Neutrophil (primary cell): ENCODE data around the gene SHC2.

Experiments
- H3K27ac ChIP-seq: fragments of 200-600 bp; sonication (generic); 2 replicates; pipeline ENCODE4 v1.5.1; 2016; ENCODE audit warnings: mild to moderate bottlenecking, moderate library complexity
- H3K27me3 ChIP-seq: fragments of 200-600 bp; sonication (generic); 2 replicates; pipeline ENCODE4 v1.6.0; 2016; ENCODE audit warnings: mild to moderate bottlenecking
- H3K36me3 ChIP-seq: fragments of 200-600 bp; sonication (generic); 2 replicates; pipeline ENCODE4 v1.5.1; 2017
- H3K4me1 ChIP-seq, 2 experiments: fragments of 200-600 bp in 1 of 2; sonication (generic) in 1 of 2; 1 replicate in 1 of 2; 2 replicates in 1 of 2; pipeline versions ENCODE4 v1.5.1 to v1.6.1; 2013 to 2016; ENCODE audit warnings: low read depth in 1 of 2, low read length in 1 of 2, mild to moderate bottlenecking in 1 of 2, moderate library complexity in 1 of 2; ENCODE audit not compliant: control insufficient read depth in 1 of 2, insufficient read depth in 1 of 2
- H3K4me3 ChIP-seq, 2 experiments: fragments of 200-600 bp in 1 of 2; sonication (generic) in 1 of 2; 1 replicate in 1 of 2; 2 replicates in 1 of 2; pipeline ENCODE4 v1.5.1; 2013 to 2016; ENCODE audit warnings: low read depth in 1 of 2, low read length in 1 of 2, mild to moderate bottlenecking in 1 of 2, moderate library complexity in 1 of 2
- H3K9me3 ChIP-seq: fragments of 200-600 bp; sonication (generic); 2 replicates; pipeline ENCODE4 v1.5.1; 2016
- CTCF ChIP-seq: fragments of 200-600 bp; sonication (generic); IDR thresholded peaks from 2 replicates; pipeline ENCODE4 v1.5.1; 2016; ENCODE audit warnings: antibody characterized with exemption

SHC2 gene

DNA sequence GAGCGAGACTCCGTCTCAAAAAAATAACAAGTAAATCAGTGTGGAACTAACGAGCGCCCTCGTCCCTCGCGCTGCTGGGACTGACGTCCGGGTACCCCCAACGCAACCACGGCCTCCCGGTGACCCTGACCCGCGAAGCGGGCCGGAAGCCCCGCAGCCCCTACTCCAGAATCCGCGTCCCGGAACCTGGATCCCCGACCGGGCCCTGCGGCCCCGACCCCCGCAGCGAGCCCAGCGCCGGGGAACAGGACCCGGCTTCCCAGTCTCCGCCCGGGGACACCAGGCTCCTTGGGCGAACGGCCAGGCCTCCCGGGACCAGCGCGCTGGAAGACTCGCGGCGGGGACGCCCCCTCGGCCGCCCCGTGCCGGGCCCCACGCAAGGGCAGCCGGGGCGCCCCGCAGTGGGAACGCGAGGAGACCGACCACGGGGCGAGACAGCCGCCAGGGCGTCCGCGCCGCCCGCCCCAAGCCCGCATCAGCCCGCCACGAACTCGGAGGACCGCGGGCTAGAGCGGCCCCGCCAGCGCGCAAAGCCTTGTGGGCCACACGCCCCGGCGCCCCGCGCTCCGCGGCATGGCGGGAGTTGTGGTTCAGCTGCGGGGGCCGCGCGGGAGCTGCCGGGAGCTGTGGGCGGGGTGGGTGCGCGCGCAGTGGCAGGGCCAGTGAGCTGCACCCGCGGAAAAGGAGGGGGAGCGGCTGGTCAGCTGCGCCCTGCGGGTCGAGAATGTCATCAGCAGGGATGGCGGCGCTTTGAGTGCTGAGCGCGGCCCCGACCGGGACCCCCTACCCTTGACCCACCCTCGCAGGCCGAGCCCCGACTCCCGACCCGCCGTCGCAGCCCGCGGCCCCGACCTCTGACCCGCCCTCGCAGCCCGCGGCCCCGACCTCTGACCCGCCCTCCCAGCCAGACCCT lies 27.9 kb upstream of the SHC2 start:
- Histone ChIP-seq H3K27me3 (peaks cover 43% of the 10 kb centered on the region), H3K36me3 (no peaks in the 10 kb centered on the region), H3K9me3 (no peaks in the 10 kb centered on the region), H3K4me1 (peaks cover 11 to 15% of the 10 kb centered on the region in 2 experiments), H3K4me3 (peak overlapping the region; percentile 84 to 86), H3K27ac (peak overlapping the region; percentile 83)
- peak; percentile 48 for TF ChIP-seq CTCF

DNA sequence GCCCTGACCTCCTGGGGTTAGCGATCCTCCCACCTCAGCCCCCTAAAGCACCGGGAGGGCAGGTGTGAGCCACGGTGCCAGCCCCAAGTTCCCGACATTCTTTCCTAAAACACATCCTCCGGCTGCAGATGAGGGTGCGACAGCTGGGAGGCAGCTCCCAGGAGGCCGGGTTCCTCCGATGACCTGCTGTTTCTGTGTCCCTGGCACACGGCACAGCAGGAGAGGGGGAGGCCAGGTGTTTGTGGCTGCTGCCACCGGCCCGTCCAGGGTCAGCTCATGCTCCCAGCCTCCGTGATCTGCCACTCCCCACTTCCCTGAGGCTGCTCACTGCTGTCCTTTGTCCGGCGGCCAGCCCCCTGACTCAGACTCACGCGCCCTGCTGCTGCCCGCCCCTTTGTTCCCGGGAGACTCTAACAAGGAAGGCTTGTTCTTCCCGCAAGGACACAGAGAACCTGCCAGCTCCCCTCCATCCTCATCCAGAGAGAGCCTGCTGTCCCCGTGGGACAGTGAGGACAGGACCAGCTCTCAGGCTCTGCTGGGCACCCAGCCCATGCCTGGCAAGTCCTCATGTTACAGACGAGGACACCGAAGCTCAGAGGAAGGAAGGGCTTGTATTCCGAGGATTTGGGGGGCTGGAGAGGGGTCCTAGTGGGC lies 24.9 kb upstream of the SHC2 start:
- Histone ChIP-seq H3K9me3 (no peaks in the 10 kb centered on the region), H3K4me1 (peaks cover 11 to 15% of the 10 kb centered on the region in 2 experiments), H3K27ac (no peak overlapping the region), H3K27me3 (peaks cover 54% of the 10 kb centered on the region), H3K36me3 (no peaks in the 10 kb centered on the region), H3K4me3 (no peak overlapping the region)
- no peak for TF ChIP-seq CTCF

- Histone ChIP-seq H3K4me3 (no peak overlapping the region), H3K9me3 (no peaks in the 10 kb centered on the region), H3K4me1 (peaks cover 8 to 11% of the 10 kb centered on the region in 2 experiments), H3K36me3 (no peaks in the 10 kb centered on the region), H3K27me3 (peaks cover 54% of the 10 kb centered on the region), H3K27ac (no peak overlapping the region)
- TF ChIP-seq CTCF: no peak
These were observed 24.2 kb upstream of the SHC2 start for GRCh38 chr19:485077-485476.

GRCh38 chr19:484494-484893 lies 23.7 kb upstream of the SHC2 start:
- Histone ChIP-seq H3K4me1 (peaks cover 3 to 5% of the 10 kb centered on the region in 2 experiments), H3K4me3 (no peak overlapping the region), H3K9me3 (no peaks in the 10 kb centered on the region), H3K27ac (no peak overlapping the region), H3K27me3 (peaks cover 54% of the 10 kb centered on the region), H3K36me3 (no peaks in the 10 kb centered on the region)
- TF ChIP-seq CTCF: no peak

DNA sequence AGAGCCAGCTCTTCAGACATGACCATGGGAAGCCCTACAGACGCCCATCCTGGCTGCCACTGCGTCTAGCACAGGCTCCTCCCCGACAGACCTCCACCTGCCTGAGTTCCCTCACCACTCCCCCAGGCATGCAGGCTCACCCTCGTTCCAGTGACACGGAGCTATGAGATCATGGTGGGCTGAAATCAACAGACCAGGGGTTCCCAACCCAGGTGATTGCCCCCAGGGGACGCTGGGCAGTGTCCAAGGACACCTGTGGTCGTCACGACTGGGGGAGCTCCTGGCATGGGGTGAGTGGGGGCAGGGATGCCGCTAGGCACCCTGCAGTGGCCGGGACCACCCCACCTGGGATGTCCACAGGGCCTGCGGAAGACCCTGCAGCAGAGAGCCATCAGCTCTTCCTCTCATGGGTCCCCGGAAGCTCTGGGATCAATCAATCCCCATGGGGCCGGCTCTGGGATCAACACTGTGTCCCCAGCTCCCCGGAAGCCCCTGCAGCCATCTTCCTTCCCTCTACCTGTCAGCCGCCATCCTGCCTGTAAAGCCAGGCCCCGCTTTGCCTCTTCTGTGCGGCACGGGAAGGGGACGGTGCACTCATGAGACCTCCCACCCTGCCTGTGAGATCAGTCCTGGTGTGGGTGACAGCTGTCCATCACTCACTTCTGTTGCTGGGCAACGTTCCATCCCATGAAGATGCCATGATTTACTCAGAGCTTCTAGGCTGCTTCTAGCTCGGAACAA lies 22.7 kb upstream of the SHC2 start:
- Histone ChIP-seq H3K36me3 (no peaks in the 10 kb centered on the region), H3K4me3 (no peak overlapping the region), H3K27me3 (peaks cover 60% of the 10 kb centered on the region), H3K9me3 (no peaks in the 10 kb centered on the region), H3K4me1 (peaks cover 0 to 2% of the 10 kb centered on the region in 2 experiments), H3K27ac (no peak overlapping the region)
- no peak for TF ChIP-seq CTCF
